NB4 (cell line): Measurements from ENCODE around the gene SMIM38.

Experiments
- POLR2A ChIP-seq: IDR thresholded peaks from 2 replicates; pipeline ENCODE4 v1.6.1; 2011; ENCODE audit warnings: mild to moderate bottlenecking; ENCODE audit not compliant: insufficient read length; ENCODE audit errors: extremely low read depth
- TF ChIP-seq, protein P1 (sequence below): IDR thresholded peaks from one replicate; pipeline ENCODE4 v1.5.1; 2012; ENCODE audit warnings: low read depth, low read length
- TF ChIP-seq, protein P2 (sequence below): IDR thresholded peaks from 2 replicates; pipeline ENCODE4 v1.6.1; 2011; ENCODE audit warnings: low read depth, low read length

DNA sequence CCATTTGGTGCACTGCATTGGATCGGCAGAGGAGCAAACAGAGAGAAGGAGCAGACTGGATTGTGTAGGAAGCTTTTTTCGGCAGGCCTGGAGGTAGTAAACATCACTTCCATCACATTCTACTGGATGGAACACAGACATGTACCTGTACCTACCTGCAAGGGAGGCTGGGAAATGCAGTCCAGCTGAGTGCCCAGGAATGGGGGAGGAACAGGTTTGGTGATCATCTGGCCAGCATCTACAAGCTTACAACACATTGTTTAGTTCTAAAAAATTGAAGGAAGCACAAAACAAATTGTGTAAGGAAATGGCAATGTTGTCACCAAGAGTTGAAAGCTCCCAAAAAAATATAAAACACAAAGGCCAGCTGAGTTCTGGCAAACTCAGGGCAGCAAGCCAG, 19.1 kb downstream of the SMIM38 start:
- TF ChIP-seq, protein P1, sequence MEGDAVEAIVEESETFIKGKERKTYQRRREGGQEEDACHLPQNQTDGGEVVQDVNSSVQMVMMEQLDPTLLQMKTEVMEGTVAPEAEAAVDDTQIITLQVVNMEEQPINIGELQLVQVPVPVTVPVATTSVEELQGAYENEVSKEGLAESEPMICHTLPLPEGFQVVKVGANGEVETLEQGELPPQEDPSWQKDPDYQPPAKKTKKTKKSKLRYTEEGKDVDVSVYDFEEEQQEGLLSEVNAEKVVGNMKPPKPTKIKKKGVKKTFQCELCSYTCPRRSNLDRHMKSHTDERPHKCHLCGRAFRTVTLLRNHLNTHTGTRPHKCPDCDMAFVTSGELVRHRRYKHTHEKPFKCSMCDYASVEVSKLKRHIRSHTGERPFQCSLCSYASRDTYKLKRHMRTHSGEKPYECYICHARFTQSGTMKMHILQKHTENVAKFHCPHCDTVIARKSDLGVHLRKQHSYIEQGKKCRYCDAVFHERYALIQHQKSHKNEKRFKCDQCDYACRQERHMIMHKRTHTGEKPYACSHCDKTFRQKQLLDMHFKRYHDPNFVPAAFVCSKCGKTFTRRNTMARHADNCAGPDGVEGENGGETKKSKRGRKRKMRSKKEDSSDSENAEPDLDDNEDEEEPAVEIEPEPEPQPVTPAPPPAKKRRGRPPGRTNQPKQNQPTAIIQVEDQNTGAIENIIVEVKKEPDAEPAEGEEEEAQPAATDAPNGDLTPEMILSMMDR: no peak
- no peak for TF ChIP-seq POLR2A
- TF ChIP-seq, protein P2, sequence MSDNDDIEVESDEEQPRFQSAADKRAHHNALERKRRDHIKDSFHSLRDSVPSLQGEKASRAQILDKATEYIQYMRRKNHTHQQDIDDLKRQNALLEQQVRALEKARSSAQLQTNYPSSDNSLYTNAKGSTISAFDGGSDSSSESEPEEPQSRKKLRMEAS: no peak
